ENCODE measurements around the gene WSCD2. TPM values are rescaled to one million over a fixed set of nuclear protein-coding genes. Genes with fewer than 3 reads are reported as not detected.

Gene WSCD2
- total RNA-seq, 2 donors from 2014 or later, result not detected

DNA sequence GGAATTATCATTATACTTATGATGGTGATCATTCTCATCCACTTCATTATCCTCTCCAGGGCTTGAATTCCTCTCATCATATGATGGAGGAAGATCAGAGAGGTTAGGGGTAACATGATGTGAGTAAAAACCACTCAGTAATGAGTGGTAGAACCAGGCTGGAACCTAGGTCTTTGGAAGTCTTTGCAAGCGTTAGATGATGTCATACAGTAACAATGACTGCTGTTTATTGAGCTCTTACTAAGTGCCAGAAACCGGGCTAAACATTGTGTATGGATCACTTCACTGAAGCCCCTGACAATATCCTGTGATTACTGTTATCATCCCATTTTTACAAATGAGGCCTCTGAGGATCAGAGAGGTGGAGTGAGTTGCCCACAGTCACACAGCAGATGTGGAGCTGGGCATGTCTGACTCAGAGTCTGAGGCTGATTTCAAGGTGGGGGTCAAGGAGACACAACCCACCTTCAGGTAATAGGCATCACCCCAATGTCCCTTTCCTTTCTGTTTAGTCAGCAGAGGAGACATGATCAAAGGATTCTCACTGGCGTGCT is 19.5 kb downstream of the WSCD2 start:
- Mint-ChIP-seq H3K4me1 (no peaks in the 10 kb centered on the region), H3K27ac (no peak overlapping the region), H3K36me3 (ENCODE audit: low read depth) (no peaks in the 10 kb centered on the region), H3K4me3 (no peak overlapping the region), H3K27me3 (peaks cover 4% of the 10 kb centered on the region), H3K9me3 (peaks cover 2% of the 10 kb centered on the region)
- no peak for ATAC-seq (replicated peaks)

DNA sequence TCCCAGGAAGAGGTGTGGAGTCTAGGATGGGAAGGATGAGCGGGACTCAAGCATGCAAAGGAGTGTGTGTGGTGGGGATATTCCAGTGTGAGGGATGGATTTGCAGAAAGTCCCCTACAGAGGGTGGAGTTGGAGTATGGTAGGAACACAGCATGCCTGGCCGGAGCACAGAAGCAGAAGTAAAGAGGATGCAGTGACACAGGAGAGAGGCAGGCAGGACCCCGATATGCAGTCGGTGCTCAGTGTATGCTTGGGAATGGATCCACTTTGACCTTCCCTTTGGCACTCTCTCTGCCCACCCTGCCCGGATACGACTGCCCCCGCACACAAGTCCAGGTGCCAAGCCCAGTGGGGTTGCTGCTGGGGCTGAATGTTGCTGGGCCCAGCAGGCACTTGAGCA is 21.3 kb downstream of the WSCD2 start:
- ATAC-seq (replicated peaks), result no peak
- peaks cover 4% of the 10 kb centered on the region for H3K27me3 Mint-ChIP-seq
- no peak overlapping the region for H3K27ac Mint-ChIP-seq
- H3K4me3 Mint-ChIP-seq, result no peak overlapping the region
- no peaks in the 10 kb centered on the region for H3K4me1 Mint-ChIP-seq
- H3K9me3 Mint-ChIP-seq, result peaks cover 6% of the 10 kb centered on the region
- no peaks in the 10 kb centered on the region for H3K36me3 Mint-ChIP-seq (ENCODE audit: low read depth)

DNA sequence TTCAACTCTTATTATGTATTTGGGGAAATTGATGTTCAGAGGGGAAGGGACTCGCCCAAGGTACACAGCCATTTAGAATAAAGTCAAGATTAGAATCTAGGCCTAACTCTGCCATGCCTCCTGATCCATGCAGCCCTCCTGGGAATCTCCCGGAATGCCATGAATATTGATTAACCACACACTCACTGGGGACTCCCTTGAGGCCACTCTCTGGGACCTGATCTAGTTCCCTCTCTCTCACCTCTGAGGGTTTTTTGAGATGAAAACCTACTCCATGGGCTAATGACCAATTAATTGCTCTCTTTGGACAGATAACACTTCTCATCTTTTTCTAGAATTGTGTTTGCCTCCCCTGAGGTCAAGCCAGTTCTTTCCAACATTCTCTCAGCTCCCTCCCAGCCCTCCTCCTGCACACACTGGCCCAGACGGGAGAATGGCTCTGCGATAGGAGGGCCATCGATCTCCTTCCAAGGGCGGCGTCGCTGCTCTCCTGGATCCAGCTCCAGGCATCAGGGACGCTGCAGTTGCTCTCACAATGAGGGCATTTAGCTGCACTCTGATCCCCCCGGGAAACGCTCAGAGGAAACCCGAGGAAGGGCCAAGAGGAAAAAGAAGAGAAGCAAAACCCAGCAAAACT is 22.6 kb downstream of the WSCD2 start:
- no peaks in the 10 kb centered on the region for H3K4me1 Mint-ChIP-seq
- H3K36me3 Mint-ChIP-seq (ENCODE audit: low read depth), result no peaks in the 10 kb centered on the region
- peaks cover 6% of the 10 kb centered on the region for H3K9me3 Mint-ChIP-seq
- H3K4me3 Mint-ChIP-seq, result no peak overlapping the region
- no peak for ATAC-seq (replicated peaks)
- H3K27ac Mint-ChIP-seq, result no peak overlapping the region
- H3K27me3 Mint-ChIP-seq, result no peaks in the 10 kb centered on the region

DNA sequence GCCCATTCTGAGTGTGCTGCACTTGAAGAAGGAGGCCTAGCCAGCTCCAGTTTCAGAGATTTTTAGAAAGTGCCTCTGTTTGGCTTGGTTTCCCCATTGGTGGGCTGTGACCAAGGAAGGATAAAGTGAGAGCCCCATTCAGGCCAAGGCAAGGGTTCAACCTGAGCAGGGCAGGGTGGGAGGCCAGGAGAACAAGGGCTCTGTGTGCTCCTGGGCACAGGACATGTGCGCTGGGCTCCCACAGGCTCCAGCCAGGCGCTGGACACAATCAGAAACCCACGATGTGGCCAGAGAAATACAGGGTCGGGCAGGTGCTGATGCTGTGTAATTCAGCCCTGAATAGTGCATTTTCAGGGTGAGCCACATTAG is 23.1 kb downstream of the WSCD2 start:
- Mint-ChIP-seq H3K27ac (no peak overlapping the region), H3K36me3 (ENCODE audit: low read depth) (no peaks in the 10 kb centered on the region), H3K4me3 (no peak overlapping the region), H3K9me3 (peaks cover 6% of the 10 kb centered on the region), H3K4me1 (no peaks in the 10 kb centered on the region), H3K27me3 (peaks cover 4% of the 10 kb centered on the region)
- no peak for ATAC-seq (replicated peaks)

DNA sequence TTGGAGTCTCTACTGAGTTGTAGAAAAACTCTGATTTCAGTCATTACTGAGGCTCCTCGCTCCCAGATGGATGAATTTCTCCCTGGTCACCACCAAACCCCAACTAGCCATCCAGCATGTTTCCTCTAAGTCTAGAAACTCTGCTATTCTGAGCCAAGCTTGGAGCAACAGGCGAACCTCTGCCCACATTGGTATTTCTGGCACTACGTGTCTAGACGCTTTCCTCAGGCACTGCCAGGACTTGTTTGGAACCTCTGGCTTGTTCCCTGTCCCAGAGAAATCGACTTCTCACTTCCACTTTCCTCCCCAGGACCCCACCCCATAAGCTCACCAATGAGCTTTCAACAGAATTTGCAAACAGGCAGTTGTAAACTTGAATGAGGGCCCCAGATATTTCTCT is 27.6 kb downstream of the WSCD2 start:
- ATAC-seq (replicated peaks), result no peak

DNA sequence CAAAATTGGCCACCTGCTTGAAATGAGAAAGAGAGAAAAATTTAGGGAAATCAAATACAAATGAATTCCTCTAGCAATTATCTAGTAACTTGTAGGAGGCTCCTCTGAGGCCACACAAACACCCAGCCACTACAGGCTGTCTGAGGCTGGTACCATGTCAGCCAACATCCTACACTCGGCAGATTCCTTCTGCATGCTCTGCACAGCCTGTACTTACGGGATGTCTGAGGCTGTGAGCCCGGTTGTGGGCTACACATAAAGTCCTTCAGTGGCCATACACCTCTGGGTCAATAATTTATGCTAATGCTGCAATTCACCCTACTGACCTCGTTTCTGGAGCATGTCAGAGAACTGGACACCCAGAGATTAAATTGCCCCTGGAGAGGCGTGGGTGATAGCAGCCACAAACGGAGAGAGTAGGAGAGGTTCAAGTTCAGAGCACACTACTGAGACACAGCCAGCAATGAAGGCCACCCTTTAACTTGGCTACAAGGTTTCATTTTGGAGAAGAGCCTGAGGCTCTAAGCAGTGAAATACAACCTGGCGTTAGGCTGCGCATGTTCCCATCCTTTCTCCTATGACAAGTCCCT is 28.9 kb downstream of the WSCD2 start:
- no peak for ATAC-seq (replicated peaks)
- H3K4me3 Mint-ChIP-seq, result no peak overlapping the region
- H3K27ac Mint-ChIP-seq, result no peak overlapping the region
- peaks cover 5% of the 10 kb centered on the region for H3K27me3 Mint-ChIP-seq
- H3K4me1 Mint-ChIP-seq, result no peaks in the 10 kb centered on the region
- no peaks in the 10 kb centered on the region for H3K36me3 Mint-ChIP-seq (ENCODE audit: low read depth)
- H3K9me3 Mint-ChIP-seq, result peaks cover 6% of the 10 kb centered on the region

More for the DNA sequence above, 27.6 kb downstream of the WSCD2 start:
- Mint-ChIP-seq H3K9me3 (peaks cover 6% of the 10 kb centered on the region), H3K4me3 (no peak overlapping the region), H3K4me1 (no peaks in the 10 kb centered on the region), H3K27ac (no peak overlapping the region), H3K27me3 (peaks cover 5% of the 10 kb centered on the region), H3K36me3 (ENCODE audit: low read depth) (no peaks in the 10 kb centered on the region)

DNA sequence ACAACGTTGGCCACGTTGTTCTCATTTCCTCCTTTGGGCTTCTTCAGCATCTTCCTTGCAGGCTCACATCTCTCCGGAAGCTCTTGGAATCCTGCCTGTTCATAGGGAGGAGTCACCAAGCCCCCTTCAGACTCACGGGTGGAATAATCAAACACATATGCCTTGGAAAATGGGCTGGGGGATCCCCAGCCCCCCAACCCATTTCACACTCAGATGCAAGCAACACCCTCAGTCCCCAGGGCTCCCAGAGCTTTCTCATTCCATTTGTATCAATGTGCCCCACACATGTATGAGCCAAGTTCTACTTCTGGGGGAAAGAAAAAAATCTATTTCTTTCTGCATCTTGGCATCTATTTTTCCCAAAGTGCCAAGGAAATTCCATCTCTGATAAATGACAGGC is 33.1 kb downstream of the WSCD2 start:
- Mint-ChIP-seq H3K27ac (no peak overlapping the region), H3K27me3 (peaks cover under 1% of the 10 kb centered on the region), H3K4me3 (no peak overlapping the region), H3K36me3 (ENCODE audit: low read depth) (no peaks in the 10 kb centered on the region), H3K4me1 (no peaks in the 10 kb centered on the region), H3K9me3 (no peaks in the 10 kb centered on the region)
- no peak for ATAC-seq (replicated peaks)

DNA sequence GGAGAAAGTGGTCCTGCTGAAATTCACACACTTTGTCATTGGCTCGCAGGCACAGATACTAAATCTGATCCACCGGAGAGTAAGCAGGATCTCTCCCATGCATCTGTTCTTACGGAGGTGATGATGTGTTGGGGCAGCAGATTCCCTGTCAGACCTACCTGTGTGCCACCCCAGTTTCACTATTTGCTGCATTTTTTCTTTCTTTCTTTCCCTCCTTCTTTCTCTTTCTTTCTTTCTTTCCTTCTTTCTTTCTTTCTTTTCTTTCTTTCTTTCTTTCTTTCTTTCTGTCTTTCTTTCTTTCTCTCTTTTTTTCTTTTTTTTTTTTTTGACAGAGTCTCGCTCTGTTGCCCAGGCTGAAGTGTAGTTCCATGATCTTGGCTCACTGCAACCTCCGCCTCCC is 37.4 kb downstream of the WSCD2 start:
- no peaks in the 10 kb centered on the region for H3K9me3 Mint-ChIP-seq
- H3K4me1 Mint-ChIP-seq, result no peaks in the 10 kb centered on the region
- H3K36me3 Mint-ChIP-seq (ENCODE audit: low read depth), result no peaks in the 10 kb centered on the region
- H3K27me3 Mint-ChIP-seq, result peaks cover 16% of the 10 kb centered on the region
- H3K4me3 Mint-ChIP-seq, result no peak overlapping the region
- no peak overlapping the region for H3K27ac Mint-ChIP-seq
- no peak for ATAC-seq (replicated peaks)

DNA sequence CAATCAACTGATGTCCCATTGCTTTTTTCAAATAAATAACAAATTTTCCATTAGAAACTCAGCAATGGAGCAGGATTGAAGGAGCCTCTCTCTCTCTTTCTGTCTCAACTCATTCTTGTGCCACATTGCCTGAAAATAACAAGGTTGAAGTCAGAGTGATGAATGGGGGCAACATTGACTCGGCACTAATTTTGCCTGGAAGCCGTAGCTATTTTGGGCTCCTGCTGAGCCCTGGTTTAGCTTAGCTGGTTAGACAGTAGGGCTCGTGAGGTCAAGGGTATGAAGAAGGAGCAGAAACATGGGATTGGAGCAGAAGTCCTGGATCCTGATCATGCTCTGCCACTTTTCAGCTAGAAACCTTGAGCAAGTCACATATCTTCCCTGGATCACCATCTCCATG is 38.9 kb downstream of the WSCD2 start:
- no peaks in the 10 kb centered on the region for H3K36me3 Mint-ChIP-seq (ENCODE audit: low read depth)
- peaks cover 16% of the 10 kb centered on the region for H3K27me3 Mint-ChIP-seq
- no peak overlapping the region for H3K4me3 Mint-ChIP-seq
- no peak overlapping the region for H3K27ac Mint-ChIP-seq
- no peaks in the 10 kb centered on the region for H3K9me3 Mint-ChIP-seq
- ATAC-seq (replicated peaks), result no peak
- no peaks in the 10 kb centered on the region for H3K4me1 Mint-ChIP-seq

DNA sequence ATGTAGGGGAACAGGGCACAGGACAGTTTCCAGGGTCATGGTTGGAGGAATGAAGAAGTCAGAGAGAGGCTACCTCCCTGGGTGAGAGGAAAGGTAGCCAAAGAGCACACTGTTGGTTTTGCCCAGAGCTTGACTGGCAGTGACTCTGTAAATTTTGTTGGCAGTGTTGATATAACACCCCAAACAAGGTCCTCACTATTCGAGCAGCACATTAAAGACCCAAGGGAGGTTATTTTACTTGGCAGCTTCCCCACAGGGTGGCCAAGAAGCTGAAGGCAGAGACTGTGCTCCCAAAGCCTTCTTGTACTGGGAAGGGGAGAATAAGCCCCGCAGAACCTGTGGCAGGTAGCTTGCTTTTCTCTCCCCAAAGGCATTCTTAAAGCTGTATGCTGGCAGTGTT is 40.6 kb downstream of the WSCD2 start:
- no peaks in the 10 kb centered on the region for H3K36me3 Mint-ChIP-seq (ENCODE audit: low read depth)

DNA sequence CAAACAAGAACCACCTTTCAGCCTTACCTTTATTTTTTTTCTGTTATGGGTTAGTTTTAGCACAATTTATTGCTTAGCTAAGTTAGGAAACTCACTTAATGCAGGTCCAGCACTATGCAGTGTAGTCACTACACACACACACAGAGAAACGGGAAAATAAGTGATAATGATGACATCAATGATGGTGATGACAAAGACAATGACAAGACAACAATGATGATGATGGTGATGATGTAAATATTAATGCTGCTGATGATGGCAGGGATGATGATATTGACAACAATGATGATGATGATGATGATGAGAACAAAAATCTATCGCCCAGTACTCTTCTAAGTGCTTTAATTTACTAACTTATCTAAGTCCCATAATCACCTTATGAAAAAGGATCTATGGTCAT is 41.1 kb downstream of the WSCD2 start:
- Mint-ChIP-seq H3K4me1 (no peaks in the 10 kb centered on the region), H3K27ac (no peak overlapping the region), H3K36me3 (ENCODE audit: low read depth) (no peaks in the 10 kb centered on the region), H3K27me3 (peaks cover 16% of the 10 kb centered on the region), H3K9me3 (no peaks in the 10 kb centered on the region), H3K4me3 (no peak overlapping the region)
- ATAC-seq (replicated peaks), result no peak

More for the DNA sequence above, 40.6 kb downstream of the WSCD2 start:
- Mint-ChIP-seq H3K9me3 (no peaks in the 10 kb centered on the region), H3K27ac (no peak overlapping the region), H3K4me3 (no peak overlapping the region), H3K4me1 (no peaks in the 10 kb centered on the region), H3K27me3 (peaks cover 16% of the 10 kb centered on the region)
- no peak for ATAC-seq (replicated peaks)

DNA sequence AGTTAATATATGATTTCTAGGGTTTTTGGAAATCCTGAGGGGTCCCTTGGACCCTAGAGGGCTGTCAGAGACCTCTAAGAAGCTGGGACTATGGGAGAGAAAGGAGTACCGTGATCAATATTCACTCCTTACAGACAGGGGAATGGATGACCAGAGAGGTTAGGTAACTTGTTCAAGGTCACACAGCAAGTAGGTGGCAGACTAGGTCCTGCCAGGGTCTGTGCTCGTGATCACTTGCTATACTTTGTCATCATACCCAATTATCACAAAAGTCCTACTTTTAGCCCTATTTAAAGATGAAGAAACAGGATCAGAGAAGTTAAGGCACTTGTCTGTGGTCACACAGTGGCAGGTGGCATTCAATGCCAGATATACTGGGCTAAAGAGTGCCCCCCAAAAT is 42.9 kb downstream of the WSCD2 start:
- Mint-ChIP-seq H3K36me3 (ENCODE audit: low read depth) (no peaks in the 10 kb centered on the region), H3K27me3 (peaks cover 19% of the 10 kb centered on the region), H3K9me3 (no peaks in the 10 kb centered on the region), H3K4me1 (no peaks in the 10 kb centered on the region), H3K27ac (no peak overlapping the region), H3K4me3 (no peak overlapping the region)
- ATAC-seq (replicated peaks), result no peak

DNA sequence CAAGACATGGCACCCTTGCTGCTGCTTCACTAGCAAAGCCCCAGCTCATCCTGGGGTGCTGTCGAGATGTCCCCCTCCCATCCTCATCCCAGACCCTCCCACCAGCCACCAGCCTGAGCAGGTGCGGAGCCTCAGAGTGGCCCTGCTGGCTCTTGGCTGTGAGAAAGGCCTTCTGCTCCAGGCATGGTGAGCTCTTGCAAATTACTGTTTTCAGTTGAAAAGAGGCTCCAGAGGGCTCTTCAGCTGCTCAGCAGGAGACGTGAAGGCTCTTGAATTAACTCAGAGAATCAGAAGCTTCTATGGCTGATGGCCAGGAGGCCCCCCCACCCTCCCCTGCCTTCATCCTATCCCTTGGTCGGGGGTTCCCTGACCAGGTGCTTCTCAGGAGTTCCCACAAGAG is 44.1 kb downstream of the WSCD2 start:
- Mint-ChIP-seq H3K9me3 (no peaks in the 10 kb centered on the region), H3K4me3 (no peak overlapping the region), H3K4me1 (no peaks in the 10 kb centered on the region)

DNA sequence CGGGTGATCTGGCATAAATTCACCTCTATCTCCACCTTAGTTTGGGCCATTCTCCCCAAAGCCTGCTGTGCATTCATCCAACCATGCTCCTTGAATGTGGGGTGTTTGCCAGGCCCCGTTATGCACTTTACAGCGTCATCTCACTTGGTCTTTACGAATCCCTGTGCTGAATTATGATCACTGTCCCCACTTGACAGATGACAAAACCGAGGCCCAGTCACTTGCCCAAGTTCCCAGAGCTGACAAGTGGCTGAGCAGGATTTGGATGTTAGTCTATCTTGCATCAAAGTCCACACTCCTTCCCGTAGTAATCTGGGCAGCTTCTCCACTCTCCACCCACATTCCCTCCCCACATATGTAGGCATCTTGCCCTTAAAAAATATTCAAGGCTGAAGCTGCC is 44.8 kb downstream of the WSCD2 start:
- Mint-ChIP-seq H3K4me1 (no peaks in the 10 kb centered on the region), H3K4me3 (no peak overlapping the region), H3K27ac (no peak overlapping the region), H3K9me3 (no peaks in the 10 kb centered on the region), H3K36me3 (ENCODE audit: low read depth) (no peaks in the 10 kb centered on the region), H3K27me3 (peaks cover 14% of the 10 kb centered on the region)
- ATAC-seq (replicated peaks), result no peak

More for the DNA sequence above, 44.1 kb downstream of the WSCD2 start:
- H3K27me3 Mint-ChIP-seq, result peaks cover 17% of the 10 kb centered on the region
- ATAC-seq (replicated peaks), result no peak
- no peak overlapping the region for H3K27ac Mint-ChIP-seq
- H3K36me3 Mint-ChIP-seq (ENCODE audit: low read depth), result no peaks in the 10 kb centered on the region

DNA sequence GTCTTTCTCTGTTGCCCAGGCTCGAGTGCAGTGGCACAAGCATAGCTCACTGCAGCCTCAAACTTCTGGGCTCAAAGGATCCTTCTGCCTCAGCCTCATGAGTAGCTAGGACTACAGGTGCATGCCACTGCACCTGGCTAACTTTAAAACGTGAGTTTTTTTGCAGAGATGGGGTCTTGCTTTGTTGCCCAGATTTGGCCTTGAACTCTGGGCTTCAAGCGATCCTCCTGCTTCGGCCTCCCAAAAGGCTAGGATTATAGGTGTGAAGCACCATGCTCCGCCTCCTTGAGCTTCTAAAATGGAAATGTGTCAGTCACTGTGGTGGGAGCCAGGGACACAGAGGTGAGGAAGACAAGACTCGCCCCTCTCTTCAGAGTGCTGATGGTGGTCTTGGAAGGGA is 45.6 kb downstream of the WSCD2 start:
- ATAC-seq (replicated peaks), result no peak
- Mint-ChIP-seq H3K27ac (no peak overlapping the region), H3K9me3 (no peaks in the 10 kb centered on the region), H3K27me3 (peaks cover 11% of the 10 kb centered on the region), H3K4me3 (no peak overlapping the region), H3K4me1 (no peaks in the 10 kb centered on the region), H3K36me3 (ENCODE audit: low read depth) (no peaks in the 10 kb centered on the region)
